Body of pancreas (tissue), 4 donors: ENCODE measurements around the gene PSMD1.

Experiments
- CTCF ChIP-seq, 7 experiments: fragments of 450-650 bp in 4 of 7; fragments of 200-600 bp in 3 of 7; sonication (generic) in 3 of 7; IDR thresholded peaks; one replicate each; pipeline ENCODE4 v1.5.1; 2016 to 2019; ENCODE audit warnings: antibody characterized with exemption in 7 of 7
- POLR2A ChIP-seq, 3 donors: fragments of 450-650 bp; IDR thresholded peaks; one replicate each; pipeline ENCODE4 v1.6.1; 2016; ENCODE audit warnings: antibody characterized with exemption in 3 of 3, mild to moderate bottlenecking in 2 of 3

GRCh38 chr2:231167745-231168459, 111.2 kb downstream of the PSMD1 start:
- no peak for TF ChIP-seq CTCF (IDR thresholded peaks at IDR 0.05)
- no peak for TF ChIP-seq POLR2A (IDR thresholded peaks at IDR 0.05)
